Fibroblast of peridontal ligament (primary cell): ENCODE results near the gene CCDC24.
A peak's percentile ranks its signal among the peaks of the same experiment; 100 is the strongest.

Experiments used
- DNase-seq: peaks from one replicate; pipeline ENCODE4 v3.0.0-alpha.2; 2010; ENCODE audit errors: extremely low read depth

The CCDC24 gene

DNA sequence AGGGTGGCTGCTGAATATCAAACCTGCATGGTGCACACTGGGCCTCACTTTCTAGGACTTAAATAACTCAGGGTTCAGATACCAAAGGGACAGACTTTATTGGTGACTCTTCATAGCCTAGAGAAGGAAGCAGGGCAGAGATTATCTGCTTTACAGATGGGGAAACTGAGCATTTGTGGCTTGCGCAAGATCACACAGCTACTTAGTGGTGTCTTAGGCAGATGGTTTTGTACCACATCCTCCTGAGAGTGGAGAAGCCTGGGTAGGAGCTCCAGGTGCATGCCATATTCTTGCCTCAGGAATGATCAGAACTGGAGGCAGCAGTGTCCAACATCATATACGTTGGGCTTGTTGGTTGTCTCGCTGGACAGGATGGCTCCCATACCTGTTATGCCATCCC, 28.4 kb upstream of the CCDC24 start:
- DNase-seq, result no peak

DNA sequence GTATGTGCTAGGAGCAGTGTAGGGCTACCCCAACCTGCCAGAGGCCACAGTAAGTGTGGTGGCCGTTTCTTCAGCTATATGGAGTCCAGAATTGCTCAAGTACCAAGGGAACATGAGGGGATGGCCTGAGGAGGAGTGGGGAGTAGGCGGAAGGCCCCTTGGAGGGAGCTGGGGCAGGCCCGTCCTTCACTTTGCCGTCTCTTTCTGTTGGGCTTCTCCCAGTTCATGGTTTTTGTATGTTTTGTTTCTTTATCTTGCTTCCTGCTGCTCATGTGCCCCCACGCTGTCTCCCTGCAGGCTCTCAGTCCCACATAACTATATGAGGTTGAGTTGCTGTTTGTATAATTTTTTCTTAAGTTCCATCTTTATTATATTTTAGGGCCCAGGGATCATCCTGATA, 27.5 kb upstream of the CCDC24 start:
- DNase-seq, result no peak

DNA sequence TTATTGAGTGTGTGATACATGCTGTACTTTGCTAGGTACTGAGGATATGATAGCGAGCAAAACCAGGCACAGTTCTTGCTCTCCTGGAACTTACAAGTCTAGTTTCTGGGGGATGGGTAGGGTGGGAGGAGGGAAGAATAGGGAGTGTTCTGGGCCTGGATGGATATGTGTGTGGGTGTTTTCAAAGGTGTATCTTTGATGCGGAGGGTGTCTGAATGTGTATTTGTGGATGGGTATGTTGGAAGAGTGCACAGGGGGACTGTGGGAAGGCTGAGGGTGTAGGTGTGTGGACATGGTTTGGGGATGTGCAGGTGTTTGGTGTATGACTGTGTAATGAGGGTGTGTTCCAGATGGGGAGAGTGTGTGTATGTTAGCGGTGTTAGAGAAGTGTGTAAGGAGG, 26.1 kb upstream of the CCDC24 start:
- no peak for DNase-seq

DNA sequence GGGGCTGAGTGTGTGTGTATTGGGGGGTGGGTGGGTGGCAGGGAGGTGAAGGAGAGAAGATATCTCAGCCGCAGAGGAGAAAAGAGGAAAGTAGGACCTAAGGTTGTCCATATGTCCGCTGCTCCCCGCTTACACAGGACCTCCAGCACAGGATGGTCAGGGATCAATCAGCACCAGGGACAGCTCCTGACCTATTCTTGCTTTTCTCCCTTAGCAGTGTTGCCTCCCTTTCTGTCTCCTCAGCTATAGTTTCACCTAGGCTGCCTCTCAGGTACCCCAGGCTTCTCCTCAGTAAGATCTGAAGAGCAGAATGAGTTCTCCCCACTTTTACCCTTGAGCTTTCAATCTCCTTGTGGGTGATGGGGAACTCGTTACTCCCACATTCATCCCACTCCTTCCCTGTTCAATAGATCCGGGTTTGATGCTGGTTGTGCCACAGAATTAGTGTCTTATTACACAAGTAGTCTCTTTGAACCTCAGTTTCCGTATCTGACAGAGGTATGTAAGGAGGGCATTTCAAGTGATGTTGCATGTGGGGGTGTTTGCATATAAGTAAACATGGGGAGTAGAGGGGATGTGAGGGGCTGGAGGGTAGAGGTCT, 23.0 kb upstream of the CCDC24 start:
- peak; percentile 44 for DNase-seq

DNA sequence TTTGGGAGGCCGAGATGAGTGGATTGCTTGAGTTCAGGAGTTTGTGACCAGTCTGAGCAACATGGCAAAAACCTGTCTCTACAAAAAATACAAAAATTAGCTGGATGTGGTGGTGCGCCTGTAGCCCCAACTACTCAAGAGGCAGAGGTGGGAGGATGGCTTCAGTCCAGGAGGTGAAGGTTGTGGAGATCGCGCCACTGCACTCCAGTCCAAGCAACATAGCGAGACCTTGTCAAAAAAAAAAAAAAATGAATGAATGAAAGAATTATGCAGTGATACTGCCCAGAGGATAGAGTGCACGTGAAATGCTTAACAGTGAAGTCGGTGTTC, 22.0 kb upstream of the CCDC24 start:
- DNase-seq, result no peak

DNA sequence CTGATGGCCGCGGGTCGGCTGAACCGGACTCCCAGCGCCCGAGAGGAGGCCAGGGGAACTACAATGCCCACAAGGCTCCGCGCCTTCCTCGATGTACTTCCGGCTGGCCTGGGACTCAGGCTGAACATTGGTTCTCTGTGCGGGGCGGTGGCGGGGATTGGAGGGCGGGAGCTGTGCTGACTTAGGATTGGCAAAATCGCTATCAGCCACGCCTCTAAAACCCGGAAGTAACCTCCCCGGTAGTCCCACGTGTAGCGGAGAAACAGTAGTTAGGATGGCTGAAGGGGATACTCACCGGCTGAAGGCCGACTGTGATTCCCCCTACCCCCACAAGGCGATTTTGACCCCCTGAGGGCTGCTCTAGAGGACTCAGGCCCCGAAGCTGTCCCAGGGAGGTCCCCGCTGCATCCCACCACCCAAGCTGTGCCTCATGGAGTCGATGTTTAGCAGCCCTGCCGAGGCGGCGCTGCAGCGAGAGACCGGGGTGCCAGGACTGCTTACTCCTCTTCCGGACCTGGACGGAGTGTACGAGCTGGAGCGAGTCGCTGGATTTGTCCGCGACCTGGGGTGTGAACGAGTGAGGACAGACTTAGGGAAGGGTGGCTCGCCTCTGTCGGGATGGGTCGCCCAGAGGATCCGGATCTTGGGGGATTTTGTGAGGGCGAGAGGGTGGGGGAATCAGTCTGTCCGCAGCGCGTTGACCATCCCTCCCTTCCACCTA, 21.5 kb upstream of the CCDC24 start, which contains the start of gene DPH2:
TSS of gene DPH2 (plus strand) at position 265 of the 721 bp plus-strand sequence. CDS start at position 431, 166 bp downstream.
- DNase-seq, result peak; percentile 95

DNA sequence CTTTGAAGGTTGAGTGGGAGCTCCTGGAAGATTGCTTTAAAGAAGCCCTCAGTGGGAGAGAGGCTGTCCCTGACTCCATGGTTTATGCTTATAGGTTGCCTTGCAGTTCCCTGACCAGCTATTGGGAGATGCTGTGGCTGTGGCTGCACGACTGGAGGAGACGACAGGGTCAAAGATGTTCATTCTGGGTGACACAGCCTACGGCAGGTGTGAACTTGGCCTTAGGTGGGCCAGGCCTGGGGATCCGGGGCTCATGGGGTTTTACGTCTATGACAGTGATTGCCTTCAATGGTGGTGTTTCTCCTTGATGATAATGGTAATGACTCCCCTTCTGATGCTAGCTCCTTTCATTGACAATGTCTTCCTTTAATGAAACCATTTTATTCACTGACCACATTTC, 20.9 kb upstream of the CCDC24 start:
- DNase-seq, result no peak

DNA sequence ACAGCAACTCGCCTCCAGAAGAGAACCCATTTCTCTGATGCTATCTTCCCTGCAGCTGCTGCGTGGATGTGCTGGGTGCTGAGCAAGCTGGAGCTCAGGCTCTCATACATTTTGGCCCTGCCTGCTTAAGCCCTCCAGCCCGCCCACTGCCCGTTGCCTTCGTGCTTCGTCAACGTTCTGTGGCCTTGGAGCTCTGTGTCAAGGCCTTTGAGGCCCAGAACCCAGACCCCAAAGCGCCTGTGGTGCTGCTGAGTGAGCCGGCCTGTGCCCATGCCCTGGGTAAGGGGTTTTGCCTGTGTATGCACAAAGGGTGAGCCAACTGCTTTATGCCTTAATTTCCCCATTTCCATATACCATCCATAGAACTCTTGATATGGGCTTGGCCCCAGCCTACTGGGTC, 20.5 kb upstream of the CCDC24 start:
- no peak for DNase-seq

DNA sequence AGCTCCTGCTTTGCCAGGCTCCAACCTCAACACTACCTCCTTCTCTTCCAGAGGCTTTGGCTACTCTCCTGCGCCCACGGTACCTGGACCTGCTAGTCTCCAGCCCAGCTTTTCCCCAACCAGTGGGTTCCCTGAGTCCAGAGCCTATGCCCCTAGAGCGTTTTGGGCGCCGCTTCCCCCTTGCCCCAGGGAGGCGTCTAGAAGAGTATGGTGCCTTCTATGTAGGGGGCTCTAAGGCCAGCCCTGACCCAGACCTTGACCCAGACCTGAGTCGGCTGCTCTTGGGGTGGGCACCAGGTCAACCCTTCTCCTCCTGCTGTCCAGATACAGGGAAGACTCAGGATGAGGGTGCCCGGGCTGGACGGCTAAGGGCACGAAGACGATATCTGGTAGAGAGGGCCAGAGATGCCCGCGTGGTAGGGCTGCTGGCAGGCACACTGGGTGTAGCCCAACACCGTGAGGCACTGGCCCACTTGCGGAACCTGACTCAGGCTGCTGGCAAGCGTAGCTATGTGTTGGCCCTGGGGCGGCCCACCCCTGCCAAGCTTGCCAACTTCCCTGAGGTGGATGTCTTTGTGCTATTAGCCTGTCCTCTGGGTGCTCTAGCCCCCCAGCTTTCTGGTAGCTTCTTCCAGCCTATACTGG, 19.9 kb upstream of the CCDC24 start:
- no peak for DNase-seq

DNA sequence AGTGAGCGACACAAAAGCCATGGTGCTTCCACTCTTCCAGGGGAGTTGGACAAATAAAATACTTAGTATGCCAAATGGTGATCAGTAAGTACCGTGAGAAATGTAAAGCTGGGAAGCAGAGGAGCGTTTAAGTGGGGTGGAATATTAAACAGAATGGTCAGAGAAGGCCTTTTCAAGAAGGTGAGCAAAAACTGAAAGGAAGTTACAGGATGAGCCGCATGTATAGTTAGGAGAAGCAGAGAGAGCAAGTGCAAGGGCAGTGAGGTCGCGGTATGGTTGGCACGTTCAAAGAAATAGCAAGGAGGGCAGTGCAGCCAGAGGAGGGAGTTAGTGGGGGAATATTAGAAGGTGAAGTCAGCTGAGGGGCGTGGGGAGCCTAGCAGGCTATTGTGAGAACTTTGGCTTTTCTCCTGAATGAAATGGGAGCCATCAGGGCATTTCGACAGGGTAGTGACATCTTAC, 17.4 kb upstream of the CCDC24 start:
- peak; percentile 26 for DNase-seq

DNA sequence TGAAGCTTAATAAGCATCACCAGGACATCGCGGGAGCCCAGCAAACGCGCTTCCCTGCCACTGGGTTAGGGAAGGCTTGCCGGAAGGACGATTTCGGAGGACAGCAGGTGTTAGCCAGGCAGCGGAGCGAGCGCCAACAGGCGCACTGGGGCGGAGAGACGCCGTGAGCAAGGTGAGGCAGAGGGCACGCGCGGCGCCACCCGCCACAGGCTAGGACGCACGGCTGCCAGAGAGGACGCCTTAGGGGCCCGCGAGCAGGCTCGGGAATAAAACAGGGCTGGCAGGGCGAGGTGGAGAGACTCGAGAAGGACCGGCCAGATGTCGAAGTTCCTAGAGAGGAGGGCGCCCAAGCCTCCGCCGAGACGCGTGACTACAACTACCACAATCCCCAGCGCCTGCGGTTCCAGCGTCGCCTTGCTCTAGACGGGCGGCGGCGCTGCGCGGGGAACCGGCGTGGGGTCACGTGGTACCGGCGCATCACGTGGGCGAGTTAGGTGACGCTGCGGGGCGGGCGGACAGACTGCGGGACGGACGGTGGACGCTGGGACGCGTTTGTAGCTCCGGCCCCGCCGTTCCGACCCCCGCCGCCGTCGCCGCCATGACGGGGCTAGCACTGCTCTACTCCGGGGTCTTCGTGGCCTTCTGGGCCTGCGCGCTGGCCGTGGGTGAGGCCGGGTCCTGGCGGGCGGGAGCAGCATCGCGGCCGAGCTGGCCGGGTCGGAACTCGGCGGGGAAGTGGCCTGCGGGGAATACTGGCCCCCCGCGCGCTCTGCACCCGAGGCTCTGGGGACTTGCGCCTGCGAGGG, 16.8 kb upstream of the CCDC24 start, which contains the start of gene ATP6V0B:
TSS of gene ATP6V0B (plus strand) at position 518 of the 806 bp plus-strand sequence. CDS start at position 599, 81 bp downstream.
- DNase-seq, result peak; percentile 88

DNA sequence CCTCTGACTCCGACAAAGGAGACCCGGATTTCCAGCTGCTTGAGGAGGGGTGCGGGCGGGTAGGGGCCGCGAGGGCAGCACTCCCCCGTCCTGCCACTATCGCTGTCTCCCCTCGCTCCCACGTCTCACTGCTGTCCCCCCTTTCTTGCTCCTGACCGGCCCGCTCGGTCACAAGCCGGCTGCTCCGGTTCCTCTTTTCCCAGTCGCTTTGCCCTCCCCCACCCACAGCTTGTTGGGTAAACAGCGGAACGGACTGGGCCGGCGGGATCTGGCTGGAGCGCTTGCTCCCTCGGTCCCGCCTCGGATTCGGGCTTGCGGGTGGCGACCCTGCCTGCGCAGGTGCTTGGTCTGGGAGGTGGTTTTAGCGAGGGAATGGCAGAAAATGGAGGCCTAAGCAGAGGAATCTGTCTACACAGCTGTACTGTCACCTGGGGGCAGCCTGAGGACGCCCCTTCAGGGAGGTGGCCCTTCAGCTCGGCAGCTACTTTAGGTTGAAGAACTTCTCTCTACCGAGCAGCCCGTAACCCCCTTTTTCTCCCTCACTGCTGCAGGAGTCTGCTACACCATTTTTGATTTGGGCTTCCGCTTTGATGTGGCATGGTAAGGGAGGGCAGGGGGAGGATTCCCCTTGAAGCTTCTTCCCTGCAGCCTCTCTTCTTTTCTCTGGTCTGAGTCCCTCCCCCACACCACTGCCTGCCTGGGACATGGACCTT, 16.0 kb upstream of the CCDC24 start:
- peak; percentile 15 for DNase-seq

DNA sequence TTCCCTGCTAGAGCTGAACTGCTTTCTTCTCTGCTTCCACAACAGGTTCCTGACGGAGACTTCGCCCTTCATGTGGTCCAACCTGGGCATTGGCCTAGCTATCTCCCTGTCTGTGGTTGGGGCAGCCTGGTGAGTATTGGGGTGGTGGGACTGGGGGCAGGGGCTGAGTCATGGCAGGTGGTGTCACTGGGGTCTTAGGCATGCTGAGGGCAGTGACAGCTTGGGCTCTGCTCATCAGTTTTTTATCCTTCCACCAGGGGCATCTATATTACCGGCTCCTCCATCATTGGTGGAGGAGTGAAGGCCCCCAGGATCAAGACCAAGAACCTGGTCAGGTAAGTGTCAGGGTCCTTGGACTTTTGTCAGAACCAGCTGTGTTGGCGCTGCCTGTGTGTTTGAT, 15.4 kb upstream of the CCDC24 start:
- DNase-seq, result no peak

DNA sequence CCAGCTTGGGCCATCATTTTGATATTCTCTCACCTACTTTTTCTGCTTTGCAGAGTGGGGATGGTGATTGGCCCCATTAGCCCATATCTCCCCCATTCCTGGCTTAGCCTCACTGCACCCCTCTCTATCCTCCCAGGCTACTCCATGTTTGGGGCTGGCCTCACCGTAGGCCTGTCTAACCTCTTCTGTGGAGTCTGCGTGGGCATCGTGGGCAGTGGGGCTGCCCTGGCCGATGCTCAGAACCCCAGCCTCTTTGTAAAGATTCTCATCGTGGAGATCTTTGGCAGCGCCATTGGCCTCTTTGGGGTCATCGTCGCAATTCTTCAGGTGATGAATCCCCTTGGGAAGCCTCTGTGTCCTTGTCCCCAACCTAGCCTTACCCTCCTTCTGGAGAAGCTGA, 14.5 kb upstream of the CCDC24 start:
- DNase-seq, result no peak

DNA sequence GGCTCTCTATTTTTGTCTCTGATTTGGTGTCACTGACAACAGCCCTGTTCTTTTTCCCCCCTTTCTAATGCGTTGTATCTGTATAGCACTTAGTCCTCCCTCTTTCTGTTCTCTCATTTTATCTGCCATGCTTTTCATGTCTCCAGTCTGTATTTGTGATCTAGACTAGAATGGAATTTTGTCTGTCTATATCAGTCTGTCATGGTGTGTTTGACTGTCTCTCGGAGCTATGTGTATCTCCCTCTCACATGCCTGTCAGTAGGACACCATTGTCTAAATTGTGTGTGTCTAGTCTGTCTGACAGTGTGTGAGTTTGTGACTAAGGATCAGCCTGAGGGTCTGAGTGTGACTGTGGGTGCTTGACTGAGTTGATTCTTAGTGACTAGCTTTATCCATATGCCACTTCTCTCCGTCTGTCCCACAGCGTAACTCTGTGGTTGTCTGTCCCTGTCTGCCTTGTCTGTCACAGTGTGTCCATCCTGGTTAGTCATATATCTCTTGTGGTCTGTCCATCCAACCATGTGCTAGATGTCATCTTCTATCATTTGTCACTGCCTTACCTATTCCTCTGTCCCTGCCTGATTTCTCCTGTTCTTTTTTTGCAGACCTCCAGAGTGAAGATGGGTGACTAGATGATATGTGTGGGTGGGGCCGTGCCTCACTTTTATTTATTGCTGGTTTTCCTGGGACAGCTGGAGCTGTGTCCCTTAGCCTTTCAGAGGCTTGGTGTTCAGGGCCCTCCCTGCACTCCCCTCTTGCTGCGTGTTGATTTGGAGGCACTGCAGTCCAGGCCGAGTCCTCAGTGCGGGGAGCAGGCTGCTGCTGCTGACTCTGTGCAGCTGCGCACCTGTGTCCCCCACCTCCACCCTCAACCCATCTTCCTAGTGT, 13.8 kb upstream of the CCDC24 start:
- no peak for DNase-seq

DNA sequence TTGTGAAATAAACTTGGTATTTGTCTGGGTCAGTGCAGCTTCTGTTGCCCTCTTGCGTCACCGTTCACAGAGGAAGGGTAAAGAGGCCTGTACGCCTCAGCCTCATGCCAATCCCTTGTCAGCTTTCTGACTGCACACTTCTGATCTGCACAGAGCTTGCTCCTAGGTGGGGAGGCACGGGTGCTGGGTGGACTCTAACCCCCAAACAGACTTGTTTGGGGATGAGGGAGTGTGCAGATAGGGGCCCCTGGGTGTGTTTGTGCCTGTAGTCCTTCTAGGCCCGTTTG, 13.2 kb upstream of the CCDC24 start:
- DNase-seq, result no peak

DNA sequence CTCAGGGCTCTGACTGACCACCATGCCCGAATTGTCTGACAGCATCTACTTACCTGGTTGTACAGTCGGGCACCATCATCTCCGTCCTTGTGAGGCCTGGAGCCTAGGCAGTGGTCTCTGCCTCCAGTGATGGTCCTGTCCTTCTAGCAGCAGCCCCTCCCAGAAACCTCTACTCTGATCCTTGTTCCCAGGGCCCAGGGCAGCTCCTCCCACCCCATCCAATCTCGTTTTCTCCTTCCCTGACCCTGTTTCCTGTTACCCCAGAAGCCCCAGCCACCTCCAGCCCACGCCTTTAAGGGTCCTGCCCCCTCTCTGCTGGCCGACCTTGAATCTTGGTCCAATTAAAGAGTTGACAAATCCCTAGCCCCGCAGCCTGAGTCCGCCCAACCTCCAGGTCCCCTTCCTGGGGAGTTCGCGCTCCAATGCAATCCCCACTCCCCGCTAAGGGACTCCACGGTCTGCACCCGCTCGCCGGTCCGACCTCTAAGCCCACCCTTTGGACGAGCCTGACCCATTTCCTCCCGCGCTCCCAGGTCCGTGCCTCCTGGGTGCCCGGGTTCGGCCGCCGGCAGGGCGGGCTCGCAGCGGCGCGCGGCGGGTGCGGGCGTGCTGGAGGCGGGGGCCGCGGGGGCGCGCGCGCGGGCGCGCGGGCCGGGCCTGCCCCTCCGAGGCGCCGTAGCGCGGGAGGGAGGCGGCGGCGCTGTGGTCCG, 12.7 kb upstream of the CCDC24 start, which contains the start of gene B4GALT2:
TSS of gene B4GALT2 (plus strand) at position 660 of the 710 bp plus-strand sequence. CDS start 1,951 bp downstream, outside the sequence.
- peak; percentile 13 for DNase-seq

DNA sequence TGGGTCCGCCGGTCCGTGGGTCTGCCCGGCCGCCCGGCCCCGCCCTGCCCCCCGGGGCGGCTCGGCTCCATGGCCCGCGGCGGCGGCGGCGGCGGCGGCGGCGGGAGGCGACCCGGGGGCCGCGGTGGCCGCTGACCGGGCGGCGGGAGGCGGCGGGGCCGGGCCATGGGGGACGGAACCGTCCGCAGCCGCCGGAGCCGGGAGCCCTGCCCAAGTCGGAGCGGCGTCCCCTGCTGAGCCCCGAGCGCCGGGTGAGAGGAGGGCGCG, 12.2 kb upstream of the CCDC24 start:
- DNase-seq, result no peak

DNA sequence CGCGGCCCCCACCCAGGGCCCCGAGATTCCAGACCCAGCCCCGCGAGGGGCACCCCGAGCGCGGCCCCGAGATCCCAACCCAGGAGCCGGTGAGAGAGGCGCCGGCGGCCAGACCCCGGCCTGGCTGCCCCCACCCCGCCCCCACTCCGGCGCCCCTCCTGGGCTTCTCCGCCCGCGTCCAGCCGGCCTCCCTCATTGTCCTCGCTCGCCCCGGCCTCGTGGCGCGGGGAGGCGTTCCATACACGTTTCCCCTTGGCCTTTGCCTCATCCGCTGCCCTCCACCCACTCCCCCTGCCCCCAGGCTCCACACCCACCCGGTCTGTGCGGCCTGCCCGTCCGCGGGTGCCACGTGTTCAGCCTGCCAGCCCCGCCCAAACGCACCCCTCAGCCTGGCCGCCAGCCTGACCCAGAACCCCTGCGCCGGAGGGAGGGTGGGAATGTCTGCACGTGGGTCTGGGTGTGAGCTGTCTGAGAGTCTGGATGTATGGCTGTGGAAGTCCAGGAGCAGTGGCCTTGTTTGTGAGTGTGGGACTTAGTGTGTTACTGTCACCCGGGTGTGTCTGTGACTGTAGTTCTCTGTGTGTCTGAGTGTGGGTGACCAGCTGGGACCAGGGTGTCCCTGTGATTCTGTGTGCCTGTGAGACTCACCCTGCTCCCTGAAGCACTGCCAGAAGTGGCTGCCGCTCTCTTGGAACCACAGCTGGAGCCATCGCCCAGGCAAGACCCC, 11.7 kb upstream of the CCDC24 start:
- peak; percentile 43 for DNase-seq
